Fibroblast of gingiva (primary cell): ENCODE measurements around the gene TSSC4.
A peak's percentile ranks its signal among the peaks of the same experiment; 100 is the strongest.
"Not testable (repeated sequence)": the region's sequence is repeated elsewhere in the genome, so short reads cannot be mapped to it uniquely, and the experiment has no call there.

Experiments used
- DNase-seq: peaks from one replicate; pipeline ENCODE4 v3.0.0-alpha.2; 2011; ENCODE audit warnings: low read depth

The TSSC4 gene

DNA sequence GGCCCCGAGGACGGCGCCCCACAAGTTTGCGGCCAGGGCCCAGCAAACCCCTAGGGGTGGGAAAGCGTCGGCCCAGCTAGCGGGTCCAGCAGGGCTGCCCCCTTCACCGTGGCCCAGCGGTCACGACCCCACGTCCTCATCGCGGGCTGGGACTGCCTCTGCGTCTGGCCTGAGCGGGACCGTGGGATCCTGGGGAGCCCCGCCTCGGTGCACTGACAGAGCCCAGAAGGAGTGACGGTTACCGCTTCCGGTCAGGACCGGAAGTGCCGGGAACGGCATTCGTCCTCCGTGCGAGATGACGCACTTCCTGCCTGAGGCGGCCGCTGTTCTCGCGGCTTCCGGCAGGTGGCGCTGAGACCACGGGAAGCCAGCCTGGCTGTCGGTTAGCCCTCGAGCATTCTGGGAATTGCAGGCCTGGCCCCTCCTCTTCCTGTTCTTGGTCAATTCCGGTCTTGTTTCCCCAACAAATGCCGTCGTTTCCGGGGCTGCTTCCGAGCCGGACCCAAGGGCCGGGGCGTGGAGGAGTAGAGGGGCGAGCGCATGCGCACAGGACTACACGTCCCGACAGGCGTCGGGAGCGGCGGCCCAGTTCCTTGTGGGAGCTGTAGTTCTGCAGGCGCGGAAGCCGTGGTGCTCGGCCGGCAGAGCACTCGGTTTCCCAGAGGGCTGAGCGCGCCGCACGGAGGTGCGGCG lies at the start of gene TSSC4:
Gene TSSC4 (plus strand): TSS at position 682 of the 693 bp plus-strand sequence. CDS start 1,884 bp downstream, outside the sequence.
- DNase-seq, result peak; percentile 100

DNA sequence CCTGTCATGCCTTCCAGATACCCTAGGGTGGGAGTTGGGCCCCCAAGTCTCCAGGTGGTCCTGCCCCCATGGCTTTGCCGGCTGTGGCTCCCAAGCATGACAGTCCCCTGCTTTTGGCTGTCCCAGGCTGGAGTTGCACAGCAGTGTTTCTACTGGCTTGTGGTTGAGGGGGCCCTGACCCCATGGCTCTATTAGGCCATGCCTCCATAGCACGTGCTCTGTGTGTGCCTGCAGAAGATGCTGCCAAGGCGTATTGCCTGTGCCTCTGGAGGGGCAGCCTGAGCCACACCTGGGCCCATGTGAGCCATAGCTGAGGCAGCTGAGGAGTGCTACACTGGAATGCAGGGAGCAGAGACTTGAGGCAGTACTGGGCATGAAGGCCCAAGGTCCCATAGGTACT lies 48.8 kb upstream of the TSSC4 start:
- no peak for DNase-seq

GRCh38 chr11:2352420-2352819 lies 48.1 kb upstream of the TSSC4 start:
- no peak for DNase-seq

DNA sequence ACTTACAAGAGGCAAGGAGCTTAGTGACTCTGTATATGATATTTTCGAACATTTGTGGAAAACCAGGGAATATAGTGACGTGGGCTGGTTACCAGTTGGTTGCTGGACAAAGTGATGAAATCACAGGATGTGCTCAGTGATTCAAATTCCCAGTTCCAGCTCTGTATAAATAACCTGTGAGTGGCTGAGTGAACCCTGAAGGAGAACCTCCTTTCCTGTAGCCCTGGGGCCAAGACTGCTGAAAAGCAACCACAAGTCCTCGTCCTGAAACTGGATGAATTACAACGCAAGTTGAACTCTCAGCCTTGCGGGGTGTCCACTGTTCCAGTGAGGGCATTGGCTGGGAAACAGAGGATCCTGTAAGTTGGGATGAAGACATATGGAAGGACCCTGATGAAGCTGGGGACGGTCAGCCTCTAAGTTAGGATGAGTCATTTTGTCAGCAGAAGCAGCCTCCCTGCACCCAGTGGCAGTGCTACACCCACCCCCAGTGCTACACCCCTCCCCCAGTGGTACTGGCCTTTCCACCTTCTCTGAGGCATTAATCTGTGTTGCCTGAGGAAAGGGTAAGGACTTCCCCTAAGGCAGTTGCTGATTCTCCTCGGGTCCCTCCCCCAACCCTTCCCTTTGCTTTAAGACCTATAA lies 45.4 kb upstream of the TSSC4 start:
- no peak for DNase-seq

GRCh38 chr11:2357246-2357645 lies 43.3 kb upstream of the TSSC4 start:
- no peak for DNase-seq

DNA sequence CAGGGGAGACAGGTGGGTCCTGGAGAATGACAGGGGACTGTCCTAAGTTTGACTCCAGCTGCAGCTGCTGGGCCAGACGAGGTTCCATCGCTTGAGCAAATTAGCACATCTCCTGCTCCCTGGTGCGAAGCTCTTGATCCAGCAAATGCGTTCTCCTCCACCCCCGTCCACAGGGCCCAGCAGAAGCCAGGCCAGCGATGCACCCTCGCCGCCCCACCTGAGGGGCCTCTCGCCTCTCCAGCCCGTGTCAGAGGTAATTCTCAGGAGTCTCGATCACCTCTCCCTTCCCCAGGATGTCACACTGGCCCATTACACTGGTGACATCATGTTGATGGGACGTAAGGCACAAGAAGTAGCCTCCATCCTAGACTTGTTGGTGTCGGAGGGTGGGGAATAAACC lies 42.9 kb upstream of the TSSC4 start:
- DNase-seq, result not testable (repeated sequence)

GRCh38 chr11:2358754-2359442 lies 41.7 kb upstream of the TSSC4 start:
- DNase-seq, result no peak

- DNase-seq, result no peak
Observed at GRCh38 chr11:2359557-2359956, 41.0 kb upstream of the TSSC4 start.

DNA sequence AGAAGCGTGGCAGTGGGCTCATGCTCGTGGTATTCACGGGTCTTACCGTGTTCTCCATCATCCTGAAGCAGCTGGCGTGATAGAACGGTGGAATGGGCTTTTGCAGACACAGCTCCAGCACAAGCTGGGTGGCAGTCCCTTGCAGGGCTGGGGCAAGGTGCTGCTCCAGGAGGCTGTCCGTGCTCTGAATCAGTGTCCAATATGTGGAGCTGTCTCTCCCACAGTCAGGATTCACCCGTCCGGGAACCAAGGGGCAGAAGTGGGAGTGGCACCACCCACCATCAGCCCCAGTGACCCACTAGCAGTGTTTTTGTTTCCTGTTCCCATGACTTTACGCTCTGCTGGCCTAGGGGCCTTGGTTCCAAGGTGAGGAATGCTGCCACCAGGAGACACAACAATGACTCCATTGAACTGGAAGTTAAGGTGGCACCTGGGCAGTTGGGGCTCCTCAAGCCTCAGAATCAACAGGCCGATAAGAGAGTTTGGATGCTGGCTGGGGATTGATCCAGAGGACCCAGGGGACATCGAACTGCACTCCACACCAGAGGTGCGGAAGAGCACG lies 40.4 kb upstream of the TSSC4 start:
- no peak for DNase-seq

- no peak for DNase-seq
Observed at GRCh38 chr11:2361565-2361964, 39.0 kb upstream of the TSSC4 start.

DNA sequence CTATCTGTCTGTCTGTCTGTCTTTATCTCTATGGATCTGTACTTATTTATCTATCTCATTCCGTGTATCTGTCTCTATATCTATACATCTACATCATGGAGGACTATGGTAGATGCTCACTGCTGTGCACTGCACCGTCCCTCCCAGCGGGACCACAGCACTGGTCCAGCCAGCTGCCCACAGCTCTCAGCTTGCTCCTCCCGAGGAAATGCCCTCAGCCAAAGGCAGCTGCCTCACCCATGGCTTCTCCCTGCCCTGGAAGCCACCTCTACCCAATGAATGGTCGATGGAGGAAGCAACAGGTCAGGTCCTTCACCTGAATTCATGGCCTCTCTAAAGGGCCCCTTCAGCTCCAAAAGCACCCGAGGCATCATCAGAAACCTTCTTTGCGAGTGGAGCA lies 38.1 kb upstream of the TSSC4 start:
- DNase-seq, result no peak

- DNase-seq, result no peak
Observed at GRCh38 chr11:2363130-2363529, 37.4 kb upstream of the TSSC4 start.

GRCh38 chr11:2363577-2364370 lies 36.8 kb upstream of the TSSC4 start:
- DNase-seq, result no peak

- DNase-seq, result not testable (repeated sequence)
Observed at GRCh38 chr11:2364386-2364785, 36.2 kb upstream of the TSSC4 start.

- DNase-seq, result no peak
Observed at GRCh38 chr11:2365571-2366210, 34.9 kb upstream of the TSSC4 start.

- DNase-seq, result no peak
Observed at GRCh38 chr11:2366276-2366675, 34.3 kb upstream of the TSSC4 start.

DNA sequence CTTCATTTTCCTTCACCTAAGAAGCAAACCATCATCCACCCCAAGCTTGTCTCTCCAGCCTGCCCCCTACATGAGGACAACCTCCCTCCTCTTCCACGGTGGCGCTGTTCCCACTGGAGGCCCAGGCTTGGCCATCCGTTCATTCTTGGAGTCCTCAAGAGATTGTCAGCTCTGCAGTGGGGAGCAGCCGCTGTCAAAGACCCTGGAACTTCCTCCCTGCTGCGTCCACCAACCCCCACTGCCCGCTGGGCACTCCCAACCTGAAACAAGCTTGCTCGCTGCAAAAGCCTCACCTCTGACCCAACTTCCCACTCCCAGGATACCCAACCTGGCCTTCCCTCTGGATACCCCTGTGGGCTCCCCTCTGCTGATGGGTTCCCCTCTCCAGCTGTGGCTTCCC lies 33.8 kb upstream of the TSSC4 start:
- no peak for DNase-seq

- no peak for DNase-seq
Observed at GRCh38 chr11:2367266-2368160, 33.0 kb upstream of the TSSC4 start.

- no peak for DNase-seq
Observed at GRCh38 chr11:2368178-2368850, 32.2 kb upstream of the TSSC4 start.

GRCh38 chr11:2368851-2369180 lies 31.7 kb upstream of the TSSC4 start:
- DNase-seq, result no peak
